SH-SY5Y (cell line): ENCODE measurements around the gene HPCAL1.

Experiments used
- GATA2 ChIP-seq: IDR thresholded peaks from 2 replicates; pipeline ENCODE4 v1.6.1; 2011; ENCODE audit warnings: mild to moderate bottlenecking, low read depth, low read length
- GATA3 ChIP-seq: IDR thresholded peaks from 2 replicates; pipeline ENCODE4 v1.6.1; 2011; ENCODE audit warnings: low read depth, mild to moderate bottlenecking, low read length, moderate library complexity

HPCAL1 gene

GRCh38 chr2:10380048-10380926 lies 77.6 kb downstream of the HPCAL1 start:
- TF ChIP-seq GATA2 = no peak
- no peak for TF ChIP-seq GATA3

- TF ChIP-seq GATA2 (no peak), GATA3 (no peak)
These were observed 79.3 kb downstream of the HPCAL1 start for GRCh38 chr2:10381997-10382353.

- no peak for TF ChIP-seq GATA3
- TF ChIP-seq GATA2 = no peak
These were observed 79.8 kb downstream of the HPCAL1 start for GRCh38 chr2:10382354-10383061.

- no peak for TF ChIP-seq GATA3
- peak; percentile 72 for TF ChIP-seq GATA2
These were observed 81.4 kb downstream of the HPCAL1 start for GRCh38 chr2:10383960-10384734.

- TF ChIP-seq GATA3 (no peak), GATA2 (no peak)
These were observed 82.8 kb downstream of the HPCAL1 start for GRCh38 chr2:10385501-10385900.

- no peak for TF ChIP-seq GATA2
These were observed 83.4 kb downstream of the HPCAL1 start for GRCh38 chr2:10385933-10386773.

- no peak for TF ChIP-seq GATA3
- TF ChIP-seq GATA2 = no peak
These were observed 84.3 kb downstream of the HPCAL1 start for GRCh38 chr2:10387033-10387432.

GRCh38 chr2:10388954-10389560 lies 86.4 kb downstream of the HPCAL1 start:
- TF ChIP-seq GATA2 = no peak
- TF ChIP-seq GATA3 = no peak

GRCh38 chr2:10389573-10389972 lies 86.9 kb downstream of the HPCAL1 start:
- no peak for TF ChIP-seq GATA2
- no peak for TF ChIP-seq GATA3

- TF ChIP-seq GATA2 = no peak
- no peak for TF ChIP-seq GATA3
These were observed 87.7 kb downstream of the HPCAL1 start for GRCh38 chr2:10390369-10390801.

- no peak for TF ChIP-seq GATA3
- no peak for TF ChIP-seq GATA2
These were observed 89.4 kb downstream of the HPCAL1 start for GRCh38 chr2:10392100-10392499.

- TF ChIP-seq GATA3 (no peak), GATA2 (no peak)
These were observed 89.8 kb downstream of the HPCAL1 start for GRCh38 chr2:10392548-10392947.

GRCh38 chr2:10392951-10393639 lies 90.4 kb downstream of the HPCAL1 start:
- TF ChIP-seq GATA2 (peak; percentile 75), GATA3 (no peak)

- TF ChIP-seq GATA3 (no peak), GATA2 (no peak)
These were observed 90.9 kb downstream of the HPCAL1 start for GRCh38 chr2:10393640-10393982.

- TF ChIP-seq GATA3 = no peak
- no peak for TF ChIP-seq GATA2
These were observed 93.2 kb downstream of the HPCAL1 start for GRCh38 chr2:10395893-10396292.
